GM21825 (cell line): ENCODE results near the gene MZB1.

ENCODE experiments used
- ATAC-seq: cut with Tn5 transposase; IDR thresholded peaks from one replicate; pipeline ENCODE4 v1.9.1; 2021; ENCODE audit warnings: mild to moderate bottlenecking, moderate library complexity; ENCODE audit not compliant: unreplicated experiment

The MZB1 gene

DNA sequence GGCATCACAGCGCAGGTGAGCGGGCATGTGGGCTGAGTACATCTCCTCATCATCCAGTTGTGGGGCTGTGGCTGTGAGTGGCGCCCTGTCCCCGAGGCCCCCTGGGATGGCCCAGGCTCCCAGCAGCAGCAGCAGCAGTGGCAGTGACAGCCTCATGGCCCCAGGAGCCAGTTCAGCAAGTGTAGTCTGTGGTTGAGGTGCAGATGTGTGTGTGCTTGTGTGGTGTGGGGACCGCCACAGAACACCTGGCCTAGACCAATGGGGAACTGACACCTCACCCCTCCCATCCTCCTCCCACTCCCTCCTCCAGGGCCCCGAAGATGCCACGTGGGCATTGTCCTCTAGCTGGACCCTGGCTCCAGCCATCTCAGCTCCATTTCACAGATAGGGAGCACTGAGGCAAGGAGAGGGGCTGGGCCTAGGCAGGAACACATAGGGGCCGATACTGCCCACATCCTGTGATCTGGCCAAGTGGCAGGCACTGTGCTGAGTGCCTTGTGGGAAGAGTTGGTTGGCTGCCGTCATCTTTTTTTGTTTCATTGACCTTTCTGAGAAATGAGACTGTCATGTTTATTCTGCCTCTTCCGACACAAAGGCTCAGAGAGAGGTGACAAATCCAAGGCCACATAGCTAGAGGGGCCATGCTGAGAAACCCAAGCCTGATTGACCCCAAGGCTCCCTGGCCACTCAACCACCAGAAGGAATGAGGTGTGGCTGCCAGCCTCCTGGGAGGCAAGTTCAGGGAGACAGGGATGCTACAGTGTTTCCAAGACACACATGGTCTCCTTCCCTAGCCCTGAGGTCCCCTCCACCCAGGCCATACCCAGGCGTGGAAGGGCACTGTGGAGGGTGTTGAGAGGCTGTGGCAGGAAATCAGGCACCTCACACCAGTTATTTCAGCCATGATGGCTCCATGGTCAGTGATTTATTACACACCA is at the start of gene MZB1:
MZB1 (minus strand) TSS at position 213 of the 938 bp plus-strand sequence; CDS start at position 156, 57 bp downstream.
- peak; percentile 30 for ATAC-seq

GRCh38 chr5:139439013-139439903 is 49.5 kb upstream of the MZB1 start, which contains the start of gene DNAJC18:
Gene DNAJC18, minus strand, starts transcription at chr5:139439525. Its CDS starts 80 bp downstream, at chr5:139439445.
- ATAC-seq, result peak; percentile 88

DNA sequence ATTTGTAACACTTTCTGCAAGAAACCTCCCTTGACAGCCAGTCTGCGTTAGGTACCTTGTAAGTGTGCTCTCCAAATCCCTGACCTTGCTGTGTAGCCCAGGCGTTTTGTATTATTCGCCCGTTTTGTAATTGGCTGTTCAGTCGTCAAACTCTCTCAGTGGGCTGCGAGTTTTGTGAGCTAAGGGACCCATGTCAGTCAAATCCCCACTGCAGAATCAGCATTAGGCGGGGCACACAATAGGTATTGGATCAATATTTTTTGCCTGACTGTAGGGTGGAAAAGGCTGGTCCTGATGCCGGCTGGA is 48.9 kb upstream of the MZB1 start:
- ATAC-seq, result no peak

DNA sequence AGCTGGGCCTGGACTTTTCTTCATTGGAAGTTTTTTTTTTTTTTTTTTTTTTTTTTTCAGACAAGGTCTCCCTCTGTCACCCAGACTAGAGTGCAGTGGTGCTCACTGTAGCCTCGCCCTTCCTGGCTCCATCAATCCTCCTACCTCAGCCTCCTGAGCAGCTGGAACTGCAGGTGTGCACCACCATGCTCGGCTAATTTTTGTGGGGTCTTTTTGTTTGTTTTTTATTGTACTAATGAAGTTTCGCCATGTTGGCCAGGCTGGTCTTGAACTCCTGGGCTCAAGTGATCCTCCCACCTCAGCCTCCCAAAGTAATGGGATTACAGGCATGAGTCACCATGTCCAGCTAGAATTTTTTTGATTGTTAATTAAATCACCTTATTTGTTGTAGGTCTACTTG is 46.0 kb upstream of the MZB1 start:
- ATAC-seq, result no peak

DNA sequence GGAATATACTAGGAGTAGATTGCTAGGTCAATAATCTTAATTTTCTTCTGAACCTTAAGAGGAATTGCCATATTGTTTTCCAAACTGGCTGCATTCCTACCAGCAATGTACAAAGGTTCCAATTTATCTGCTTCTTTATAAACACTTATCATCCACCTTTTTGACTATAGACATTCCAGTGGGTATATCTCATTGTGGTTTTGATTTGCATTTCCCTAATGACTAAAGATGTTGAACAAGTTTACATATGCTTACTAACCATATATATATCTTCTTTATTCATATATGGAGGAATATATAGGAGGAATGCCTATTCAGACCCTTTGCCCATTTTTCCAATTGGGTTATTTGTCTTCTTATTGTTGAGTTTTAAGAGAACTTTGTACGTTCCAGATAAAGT is 42.0 kb upstream of the MZB1 start:
- no peak for ATAC-seq

DNA sequence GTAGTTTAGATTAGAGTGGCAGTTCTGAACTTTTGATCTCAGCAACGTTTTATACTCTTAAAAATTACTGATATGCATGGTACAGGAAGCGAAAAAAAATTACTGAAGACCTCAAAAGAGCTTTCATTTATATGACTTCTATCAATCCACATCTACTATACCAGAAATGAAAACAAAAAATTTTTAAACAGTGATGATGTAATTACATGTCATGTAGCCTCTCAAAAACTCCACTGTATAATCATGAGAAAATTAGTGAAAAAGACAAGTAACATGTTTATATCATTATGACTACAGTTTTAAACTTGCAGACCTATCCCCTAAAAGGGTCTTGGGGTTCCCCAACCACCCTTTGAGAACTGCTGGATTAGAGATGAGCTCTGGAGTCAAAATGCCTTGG is 40.3 kb upstream of the MZB1 start:
- ATAC-seq, result no peak

GRCh38 chr5:139426203-139426885 is 36.6 kb upstream of the MZB1 start:
- no peak for ATAC-seq

- ATAC-seq, result no peak
These were observed 35.8 kb upstream of the MZB1 start for GRCh38 chr5:139425497-139425896.

DNA sequence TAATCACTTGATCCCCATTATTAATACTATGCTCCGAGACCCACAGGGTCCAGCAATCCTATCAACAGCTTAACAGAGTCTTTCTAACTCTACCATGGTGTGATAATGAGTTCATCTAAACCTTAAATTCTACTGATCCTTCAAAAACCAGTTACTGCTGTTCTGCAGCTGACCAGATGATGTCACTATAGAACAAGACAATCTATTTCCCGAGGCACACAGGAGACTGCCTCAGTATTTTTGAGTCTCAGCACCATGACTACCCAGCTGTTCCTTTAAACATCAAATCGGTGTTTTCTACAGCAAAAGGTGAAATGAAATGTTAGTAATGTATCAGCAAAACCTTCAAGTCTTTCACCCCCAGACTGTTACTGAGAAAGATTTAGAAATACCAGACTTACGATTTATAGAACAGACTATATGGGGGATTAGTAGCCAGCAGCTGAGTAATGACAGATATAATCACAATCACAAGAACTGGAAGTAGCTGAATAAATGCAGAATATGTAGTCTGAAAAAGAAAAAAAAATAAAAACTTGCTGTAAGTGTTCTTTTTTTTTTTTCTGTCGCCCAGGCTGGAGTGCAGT is 32.7 kb upstream of the MZB1 start:
- ATAC-seq, result no peak

DNA sequence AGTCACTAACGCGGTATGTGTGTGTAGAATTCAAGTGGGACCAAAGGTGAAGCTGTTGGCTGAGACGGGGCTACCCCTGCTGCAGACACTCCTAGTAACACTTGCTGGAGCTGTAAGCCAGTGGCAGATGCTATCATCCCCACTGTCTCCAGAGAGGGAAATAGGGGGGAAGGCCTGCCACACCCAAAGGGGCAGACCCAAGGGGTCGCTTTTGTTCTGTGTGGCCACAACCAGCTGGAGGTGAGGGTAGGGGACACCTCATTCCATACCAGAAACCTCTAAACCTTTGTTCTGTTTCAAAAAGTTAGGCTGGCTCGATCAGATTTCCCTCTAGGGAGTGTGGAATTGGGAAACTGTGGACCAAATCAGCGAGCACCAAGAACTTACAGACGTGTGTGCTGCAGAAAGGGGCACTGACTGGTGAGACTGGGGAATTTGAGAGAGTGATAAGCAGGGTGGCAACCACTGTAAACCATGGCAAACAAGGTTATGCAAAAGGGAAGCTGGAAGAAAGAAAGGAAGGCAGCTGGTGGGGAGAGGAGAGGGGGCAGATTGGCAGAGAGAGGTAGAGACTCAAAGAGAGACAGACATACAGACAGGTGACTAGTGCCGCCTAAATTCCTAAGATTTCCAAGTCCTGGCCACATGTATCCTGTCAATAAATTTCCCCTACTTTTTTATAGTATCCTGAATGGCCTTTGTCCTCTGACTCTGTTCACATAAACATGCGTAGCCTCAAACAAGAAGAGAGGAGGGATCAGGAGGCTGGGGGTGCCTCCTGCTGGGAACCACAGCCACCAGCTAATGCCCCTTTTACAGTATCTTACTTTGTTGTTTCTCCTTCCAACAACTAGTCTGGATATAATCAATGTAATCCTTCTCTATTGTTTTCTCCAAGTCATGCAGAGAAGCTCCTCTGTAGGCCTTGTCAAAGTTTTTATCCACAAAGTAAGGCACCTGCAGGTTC is 29.8 kb upstream of the MZB1 start:
- no peak for ATAC-seq

DNA sequence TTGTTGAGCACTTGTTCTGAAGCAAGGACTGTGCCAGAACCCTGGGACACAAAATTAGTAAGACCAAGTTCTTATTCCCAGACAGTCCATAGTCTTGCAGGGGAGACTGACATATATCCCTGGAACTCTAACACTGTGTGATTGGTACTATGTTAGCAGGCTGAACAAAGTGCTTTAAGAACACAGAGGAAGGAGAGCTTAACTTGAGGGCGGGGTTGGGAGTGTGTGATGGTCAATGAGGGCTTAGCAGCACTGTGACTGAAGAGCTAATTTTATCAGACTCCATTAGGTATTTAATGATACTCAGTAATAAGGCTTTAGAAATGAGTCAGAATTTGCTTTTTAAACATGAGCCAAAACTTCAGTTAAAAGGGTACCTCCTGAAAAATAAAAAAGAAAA is 29.1 kb upstream of the MZB1 start:
- ATAC-seq, result no peak

GRCh38 chr5:139417214-139417613 is 27.5 kb upstream of the MZB1 start:
- no peak for ATAC-seq

DNA sequence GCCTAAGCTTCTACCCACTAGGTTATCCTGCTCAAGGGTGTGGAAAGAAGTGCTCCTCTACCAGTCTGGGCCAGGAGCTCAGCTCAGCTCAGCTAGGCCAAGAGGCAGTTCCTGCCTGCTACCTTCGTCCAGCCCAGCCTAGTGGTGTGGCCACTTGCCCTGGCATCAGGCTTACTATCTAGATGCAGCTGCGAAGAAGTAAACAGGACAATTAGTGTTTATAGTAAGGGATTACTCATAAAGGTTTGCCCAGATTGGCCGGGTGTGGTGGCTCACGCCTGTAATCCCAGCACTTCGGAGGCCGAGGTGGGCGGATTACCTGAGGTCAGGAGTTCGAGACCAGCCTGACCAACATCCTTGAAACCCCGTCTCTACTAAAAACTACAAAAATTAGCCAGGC is 26.9 kb upstream of the MZB1 start:
- ATAC-seq, result no peak

GRCh38 chr5:139415869-139416268 is 26.2 kb upstream of the MZB1 start:
- no peak for ATAC-seq

- no peak for ATAC-seq
These were observed 25.6 kb upstream of the MZB1 start for GRCh38 chr5:139415221-139415861.

GRCh38 chr5:139414581-139415130 is 24.9 kb upstream of the MZB1 start:
- no peak for ATAC-seq

DNA sequence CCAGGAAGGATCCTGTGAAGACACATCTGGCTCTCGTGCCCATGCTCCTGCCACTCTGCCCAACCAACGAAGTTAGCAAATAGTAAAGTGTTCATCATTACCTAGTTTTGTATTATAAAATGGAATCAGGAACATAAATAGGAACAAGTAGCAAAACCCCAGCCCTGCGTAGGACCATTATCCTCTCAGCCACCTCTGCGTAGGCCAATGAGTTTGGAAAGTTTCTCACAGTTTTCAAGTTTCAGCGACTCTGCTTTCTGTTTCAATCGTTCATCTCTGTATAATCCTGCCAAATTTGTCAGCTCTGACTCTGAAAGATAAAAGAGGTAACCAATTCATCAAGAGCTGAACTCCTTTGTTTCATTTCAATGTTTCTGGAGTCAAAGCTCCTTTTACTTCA is 24.2 kb upstream of the MZB1 start:
- no peak for ATAC-seq

DNA sequence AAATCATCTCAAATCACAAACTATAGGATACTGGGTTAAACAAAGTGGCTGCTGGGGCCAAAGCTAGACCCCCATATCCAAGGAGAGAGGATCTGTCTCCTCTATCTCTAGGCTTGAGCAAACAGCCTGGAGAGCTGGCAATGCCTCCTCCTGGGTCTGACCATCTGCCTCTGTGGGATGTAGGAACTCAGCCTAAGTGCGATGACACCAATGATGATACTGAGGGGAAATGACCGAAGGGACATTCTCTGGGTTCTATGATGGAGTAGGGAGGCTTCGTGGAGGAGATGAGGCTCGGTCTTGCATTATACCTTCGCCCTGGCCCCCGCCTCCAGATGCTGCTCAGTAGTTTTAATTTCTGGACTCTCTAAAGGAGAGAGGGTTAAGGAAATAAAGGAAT is 23.4 kb upstream of the MZB1 start:
- no peak for ATAC-seq
